HG02981 (cell line): ENCODE measurements around the gene DCTN3.

ENCODE experiments used
- ATAC-seq: cut with Tn5 transposase; IDR thresholded peaks from one replicate; pipeline ENCODE4 v1.9.1; 2021; ENCODE audit warnings: mild to moderate bottlenecking, moderate library complexity; ENCODE audit not compliant: unreplicated experiment

DCTN3 gene

DNA sequence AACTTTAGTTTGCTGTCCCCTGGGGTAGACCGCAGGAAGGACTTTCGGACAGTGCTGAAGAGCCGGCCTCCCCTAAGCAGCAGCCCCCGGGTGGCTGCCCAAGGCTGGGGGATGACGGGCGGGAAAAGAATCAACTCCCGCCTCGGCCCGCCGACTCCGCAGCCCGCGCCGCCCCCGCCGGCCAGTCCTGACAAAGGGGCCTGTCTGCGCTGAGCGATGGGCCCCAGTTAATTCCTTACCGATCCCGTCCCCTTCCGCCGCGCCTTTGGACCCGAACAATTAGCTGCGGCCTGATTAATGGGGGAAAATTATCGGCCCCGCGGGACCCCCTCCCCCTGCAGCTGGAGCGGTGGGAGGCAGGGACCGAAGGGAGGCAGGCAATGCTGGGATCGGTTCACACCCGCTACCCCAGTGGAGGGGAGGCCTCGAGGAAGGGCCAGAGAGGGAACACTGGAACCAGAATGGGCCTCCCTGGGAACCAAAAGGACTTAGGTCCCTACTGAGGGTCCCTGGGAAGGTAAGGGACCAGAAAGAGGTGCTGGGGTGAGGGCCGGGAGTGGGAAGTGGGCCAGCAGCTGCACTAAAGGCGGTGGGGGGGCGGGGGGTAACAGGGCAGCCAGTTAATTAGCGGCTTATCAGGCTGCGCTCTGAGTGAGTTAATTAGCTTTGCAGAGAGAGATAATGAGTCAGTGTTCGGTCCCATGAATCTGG lies 4.3 kb upstream of the DCTN3 start:
- no peak for ATAC-seq

DNA sequence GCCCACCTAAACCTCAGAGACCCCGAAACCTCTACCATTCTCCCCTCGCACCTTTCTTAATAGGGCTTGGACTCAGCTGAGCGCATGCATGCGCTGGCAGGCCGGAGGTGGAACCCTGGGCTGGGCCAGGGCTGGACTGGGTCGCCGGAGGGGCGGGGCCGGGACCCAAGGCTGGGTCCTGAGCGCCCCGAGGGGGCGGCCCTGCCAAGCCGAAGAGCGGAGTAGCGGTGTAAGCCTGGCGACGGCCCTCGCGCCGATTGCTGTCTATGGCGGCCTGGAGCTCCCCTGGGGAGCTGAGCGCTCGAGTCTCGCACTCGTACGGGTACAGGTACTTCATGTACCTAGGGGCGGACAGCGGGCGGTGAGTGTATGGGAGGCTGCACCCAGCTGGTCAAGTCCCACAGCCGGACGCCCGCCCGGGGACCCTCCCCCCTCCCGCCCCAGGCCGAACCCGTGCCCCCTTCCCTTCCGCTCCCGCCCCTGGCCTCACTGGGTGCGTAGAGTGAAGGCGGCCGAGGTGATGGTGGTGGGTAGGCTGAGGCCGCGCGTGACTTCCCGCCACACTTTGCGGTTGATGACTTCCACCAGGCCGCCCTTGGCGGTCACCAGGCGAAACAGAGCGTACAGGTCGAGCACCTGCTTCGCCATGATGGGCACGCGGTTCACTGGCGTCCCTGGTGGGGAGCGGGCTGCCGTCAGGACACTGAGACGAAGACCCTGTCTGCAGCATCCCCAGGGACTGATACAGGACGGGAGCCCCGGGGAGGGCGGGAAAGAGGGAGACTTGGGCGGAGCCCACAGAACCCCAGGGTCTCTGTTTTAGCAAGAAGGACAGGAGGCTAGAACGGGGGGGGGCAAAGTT lies 3.3 kb upstream of the DCTN3 start:
- no peak for ATAC-seq

GRCh38 chr9:34615132-34615531 lies 5.2 kb downstream of the DCTN3 start:
- ATAC-seq = no peak

- ATAC-seq = no peak
Measured at GRCh38 chr9:34612788-34613390, 7.4 kb downstream of the DCTN3 start.

DNA sequence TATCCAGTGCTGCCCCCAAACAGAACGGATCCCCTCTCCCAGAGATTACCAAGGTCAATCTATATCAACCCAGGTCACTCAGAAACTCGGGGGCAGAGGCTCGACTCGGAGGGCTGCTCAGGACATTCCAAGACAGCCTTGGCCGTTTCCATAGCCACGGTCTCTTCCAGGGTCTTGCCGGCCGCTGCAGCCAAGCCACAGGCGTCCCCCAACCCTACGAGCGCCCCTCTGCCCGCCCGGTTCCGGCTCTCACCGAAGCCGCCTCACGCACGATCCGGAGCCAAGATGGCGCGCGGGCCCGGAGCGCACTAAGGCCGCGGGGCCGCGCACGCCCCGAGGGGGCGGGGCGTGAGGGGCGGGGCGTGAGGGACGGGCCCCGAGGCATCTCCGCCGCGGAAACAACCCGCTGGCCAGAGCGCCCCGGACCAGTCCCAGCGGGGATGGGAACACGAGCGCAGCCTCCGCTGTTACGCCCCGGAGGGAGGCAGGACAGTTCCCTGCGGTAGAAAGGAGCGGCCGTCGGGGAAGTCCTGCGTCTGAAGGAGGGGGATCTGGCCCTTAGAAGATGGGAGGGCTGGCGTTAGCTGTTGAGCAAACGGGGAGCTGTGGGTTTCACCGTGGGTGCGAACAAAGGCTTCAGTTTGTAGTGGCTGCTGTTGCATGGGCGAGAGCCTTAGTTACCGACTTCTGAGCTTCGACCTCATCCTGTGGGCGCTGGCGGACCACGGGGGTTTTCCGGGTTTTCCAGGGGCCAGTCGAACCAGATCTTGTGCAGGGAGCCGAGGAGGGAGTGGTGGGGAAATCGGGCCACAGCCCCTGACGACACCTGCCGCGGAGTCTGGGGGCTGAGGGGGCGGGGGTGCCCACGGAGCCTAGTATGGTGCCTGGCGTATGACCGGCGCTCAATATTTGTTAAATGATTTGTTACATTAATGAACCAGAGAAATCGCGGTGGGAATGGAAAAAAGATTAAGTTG lies 8.2 kb downstream of the DCTN3 start, which contains the start of gene RPP25L:
TSS of gene RPP25L (minus strand) at position 287 of the 977 bp plus-strand sequence. CDS start 801 bp downstream, outside the sequence.
- peak; percentile 83 for ATAC-seq

GRCh38 chr9:34611251-34611810 lies 9.0 kb downstream of the DCTN3 start:
- ATAC-seq = no peak

GRCh38 chr9:34610434-34611206 lies 9.7 kb downstream of the DCTN3 start:
- no peak for ATAC-seq

DNA sequence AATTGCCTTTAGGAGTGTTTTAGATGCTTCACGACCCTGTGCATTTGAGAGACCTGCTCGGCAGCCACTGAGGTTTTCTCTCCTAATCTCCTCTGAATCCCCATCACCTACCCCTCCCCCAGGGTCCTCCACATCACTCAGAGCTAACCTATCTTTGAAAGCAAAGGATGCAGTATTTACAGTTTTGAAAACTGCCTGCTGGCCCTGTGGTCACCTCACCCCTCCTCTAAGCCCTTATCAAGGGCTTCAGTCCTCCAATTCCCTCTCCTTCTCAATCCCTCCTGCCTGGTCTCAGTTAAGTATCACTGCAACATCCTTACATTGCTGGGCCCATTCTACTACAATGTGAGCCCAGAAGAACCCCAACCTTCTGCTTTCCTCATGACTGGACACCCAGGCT lies 13.0 kb downstream of the DCTN3 start:
- ATAC-seq = no peak

DNA sequence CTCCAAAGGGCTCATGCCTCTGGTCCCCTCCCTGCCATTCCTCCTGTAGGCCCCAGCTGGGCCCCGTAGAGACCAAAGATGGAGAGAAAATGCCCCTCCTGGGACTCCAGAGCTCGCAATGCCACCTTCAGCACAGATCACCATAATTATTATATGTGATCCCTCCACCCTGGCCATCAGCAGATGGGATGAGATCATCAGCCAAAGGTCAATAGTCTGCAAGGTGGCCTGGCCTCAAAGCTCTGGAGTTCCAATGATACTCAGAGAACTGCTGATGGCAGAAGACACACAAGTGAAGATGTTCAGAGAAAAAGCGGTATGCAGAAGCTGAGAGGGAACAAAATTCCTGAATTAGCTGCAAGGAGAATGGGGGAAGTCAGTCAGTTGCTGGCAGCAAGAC lies 13.4 kb downstream of the DCTN3 start:
- no peak for ATAC-seq

GRCh38 chr9:34606190-34606589 lies 14.1 kb downstream of the DCTN3 start:
- no peak for ATAC-seq

- ATAC-seq = peak; percentile 63
Measured at GRCh38 chr9:34603610-34604231, 16.6 kb downstream of the DCTN3 start.

GRCh38 chr9:34601937-34602573 lies 18.2 kb downstream of the DCTN3 start:
- no peak for ATAC-seq

GRCh38 chr9:34600908-34601307 lies 19.4 kb downstream of the DCTN3 start:
- no peak for ATAC-seq

GRCh38 chr9:34599546-34599945 lies 20.7 kb downstream of the DCTN3 start:
- no peak for ATAC-seq

GRCh38 chr9:34594177-34594576 lies 26.1 kb downstream of the DCTN3 start:
- no peak for ATAC-seq

DNA sequence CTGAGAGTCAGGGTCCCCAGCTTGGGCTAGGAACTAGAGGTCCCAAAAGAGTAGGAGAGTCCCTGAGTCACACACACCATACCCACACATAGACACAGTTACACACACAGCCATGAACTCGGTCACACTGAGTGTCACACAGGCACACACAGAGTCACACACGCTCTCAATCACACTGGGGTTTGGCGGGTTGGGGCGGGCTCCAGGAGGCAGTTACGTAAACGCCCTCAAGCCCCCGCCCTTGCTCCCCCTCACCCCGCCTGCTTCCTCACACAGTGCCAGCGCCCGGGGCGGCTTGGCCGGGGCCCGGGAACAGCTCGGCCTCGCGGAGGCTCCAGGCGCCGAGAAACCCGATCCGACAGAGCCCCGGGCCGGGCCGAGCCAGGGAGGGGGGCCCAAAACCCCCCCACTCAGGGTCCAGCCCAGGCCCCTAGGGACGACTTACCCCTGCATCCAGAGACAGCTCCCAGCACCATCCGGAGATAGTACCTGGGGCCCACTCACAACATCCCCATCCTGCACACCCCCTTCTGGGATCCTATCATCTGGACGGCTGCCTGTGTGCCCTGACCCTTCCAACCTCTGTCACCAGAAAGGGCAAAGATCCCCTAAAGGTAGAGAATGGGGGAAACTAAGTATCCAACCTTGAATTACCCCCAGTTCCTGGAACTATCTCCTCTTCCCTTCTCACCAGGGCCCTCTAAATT lies 27.2 kb downstream of the DCTN3 start:
- ATAC-seq = no peak

GRCh38 chr9:34591917-34592866 lies 28.1 kb downstream of the DCTN3 start:
- ATAC-seq = no peak
